ENCODE results near the gene CHN2.

DNA sequence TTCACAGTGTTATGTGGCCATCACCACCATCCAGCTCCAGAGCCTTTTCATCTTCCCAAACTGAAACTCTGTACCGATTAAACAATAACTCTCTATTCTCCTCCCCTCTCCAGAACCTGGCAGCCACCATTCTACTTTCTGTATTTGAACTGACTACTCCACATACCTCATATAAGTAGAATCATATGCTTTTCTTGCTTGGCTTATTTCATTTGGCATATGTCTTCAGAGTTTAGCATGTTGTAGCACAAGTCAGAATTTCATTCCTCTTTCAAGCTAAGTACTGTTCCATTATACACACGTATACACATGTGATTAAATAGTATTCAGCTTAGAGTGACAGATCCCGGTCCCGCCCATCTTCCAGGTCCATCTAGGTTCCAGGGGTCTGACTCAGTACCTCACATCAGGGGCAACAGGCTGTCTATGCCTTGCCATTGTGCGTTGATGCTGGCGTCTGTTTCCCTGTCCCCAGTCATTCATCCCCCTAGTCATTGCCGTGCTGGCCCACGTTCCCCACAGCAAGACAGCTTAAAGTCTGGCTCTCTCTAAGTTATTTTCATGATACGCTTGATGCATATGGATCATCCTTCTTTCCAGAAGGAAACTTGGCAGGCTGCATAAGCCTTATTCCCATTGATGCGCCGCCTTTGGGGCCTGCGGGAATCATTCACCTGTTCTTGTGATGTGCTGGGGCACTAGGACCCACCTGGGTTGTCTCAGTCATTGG, 108.3 kb downstream of the CHN2 start:
- TF ChIP-seq CTCF (IDR thresholded peaks at IDR 0.05) (no peak), EZH2phosphoT487 (IDR thresholded peaks at IDR 0.05) (no peak)
